COLO668 (cell line): Measurements from ENCODE around the gene LUZP4.
"Not testable (repeated sequence)": the region's sequence is repeated elsewhere in the genome, so short reads cannot be mapped to it uniquely, and the experiment has no call there.

Source experiments
- DNase-seq: peaks from one replicate; lab custom pipeline; 2025; ENCODE audit not compliant: unreplicated experiment; lab: John Stamatoyannopoulos, UW

LUZP4 gene

GRCh38 chrX:115337491-115338144, 48.1 kb downstream of the LUZP4 start:
- DNase-seq: no peak

GRCh38 chrX:115339441-115340025, 50.0 kb downstream of the LUZP4 start:
- DNase-seq: no peak

GRCh38 chrX:115341421-115341820, 51.9 kb downstream of the LUZP4 start:
- no peak for DNase-seq

- peak; percentile 18 for DNase-seq
Measured at GRCh38 chrX:115344885-115345614, 55.5 kb downstream of the LUZP4 start.

GRCh38 chrX:115345615-115346014, 56.1 kb downstream of the LUZP4 start:
- DNase-seq: no peak

- not testable (repeated sequence) for DNase-seq
Measured at GRCh38 chrX:115346738-115347137, 57.2 kb downstream of the LUZP4 start.

GRCh38 chrX:115348446-115349225, 59.1 kb downstream of the LUZP4 start:
- DNase-seq: no peak

- DNase-seq: no peak
Measured at GRCh38 chrX:115350711-115351381, 61.3 kb downstream of the LUZP4 start.

GRCh38 chrX:115356369-115356768, 66.9 kb downstream of the LUZP4 start:
- no peak for DNase-seq
